ENCODE results near the gene CCT7. TPM values are rescaled to one million over a fixed set of nuclear protein-coding genes. Genes with fewer than 3 reads are reported as not detected.
A peak's percentile ranks its signal among the peaks of the same experiment; 100 is the strongest.

The CCT7 gene
- total RNA-seq, 4 donors from 2014 or later: 194 to 245 (median 212) TPM

DNA sequence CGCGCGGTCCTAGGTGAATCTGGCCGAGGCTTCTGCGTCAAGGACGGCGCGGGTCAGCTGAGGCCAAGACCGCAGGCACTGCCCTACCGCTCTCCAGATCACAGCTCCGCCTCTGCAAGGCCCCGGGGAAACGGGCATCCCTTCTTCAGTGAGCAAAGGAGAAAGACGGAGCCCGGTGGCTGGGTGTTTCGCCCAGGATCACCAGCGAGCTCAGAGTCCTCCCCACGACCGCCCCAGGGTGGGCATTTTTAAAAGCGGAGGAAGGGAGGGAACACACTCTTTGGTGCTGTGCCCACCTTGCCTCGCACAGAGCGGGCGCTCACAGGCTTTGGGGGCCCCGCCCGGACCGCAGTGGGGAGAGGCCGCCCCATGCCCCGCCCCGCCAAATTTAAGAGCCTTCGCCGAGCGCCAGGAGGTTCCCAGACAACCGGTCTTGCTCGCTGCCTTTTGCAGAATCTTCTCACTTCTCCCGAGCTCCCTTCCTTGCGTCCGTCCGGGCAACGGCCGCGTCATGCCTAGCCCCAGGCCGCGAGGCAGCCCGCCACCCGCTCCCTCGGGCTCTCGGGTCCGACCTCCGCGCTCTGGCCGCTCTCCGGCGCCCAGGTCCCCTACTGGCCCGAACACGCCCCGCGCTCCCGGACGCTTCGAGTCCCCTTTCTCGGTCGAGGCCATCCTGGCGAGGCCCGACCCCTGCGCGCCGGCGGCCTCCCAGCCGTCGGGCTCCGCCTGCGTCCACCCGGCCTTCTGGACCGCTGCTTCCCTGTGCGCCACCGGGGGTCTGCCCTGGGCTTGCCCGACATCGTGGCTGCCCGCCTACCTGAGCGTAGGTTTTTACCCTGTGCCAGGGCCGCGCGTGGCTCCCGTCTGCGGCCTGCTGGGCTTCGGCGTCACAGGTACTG is 31.7 kb upstream of the CCT7 start, which contains the start of gene NOTO:
Gene NOTO (plus strand): TSS at position 419 of the 899 bp plus-strand sequence. CDS start 93 bp downstream, at position 512.
- 2% methylated on average over 61 to 70 of the region's 87 CpGs for WGBS, 2 donors
- Histone ChIP-seq H3K4me1 (peaks cover 0 to 17% (median 4%) of the 10 kb centered on the region in 4 donors), H3K27me3 (peaks cover 3 to 85% of the 10 kb centered on the region in 2 donors), H3K27ac (no peak within 1 kb of the TSS), H3K4me3 (peak within 1 kb of the TSS in 2 of 4 donors; percentile 27 to 39), H3K9me3 (no peaks in the 10 kb centered on the region), H3K36me3 (no peaks in the 10 kb centered on the region)
- no peak for DNase-seq (ENCODE audit: low spot score in 2 of 2)
- TF ChIP-seq EP300 (IDR thresholded peaks at IDR 0.05): no peak
- TF ChIP-seq POLR2A (IDR thresholded peaks at IDR 0.05): no peak

DNA sequence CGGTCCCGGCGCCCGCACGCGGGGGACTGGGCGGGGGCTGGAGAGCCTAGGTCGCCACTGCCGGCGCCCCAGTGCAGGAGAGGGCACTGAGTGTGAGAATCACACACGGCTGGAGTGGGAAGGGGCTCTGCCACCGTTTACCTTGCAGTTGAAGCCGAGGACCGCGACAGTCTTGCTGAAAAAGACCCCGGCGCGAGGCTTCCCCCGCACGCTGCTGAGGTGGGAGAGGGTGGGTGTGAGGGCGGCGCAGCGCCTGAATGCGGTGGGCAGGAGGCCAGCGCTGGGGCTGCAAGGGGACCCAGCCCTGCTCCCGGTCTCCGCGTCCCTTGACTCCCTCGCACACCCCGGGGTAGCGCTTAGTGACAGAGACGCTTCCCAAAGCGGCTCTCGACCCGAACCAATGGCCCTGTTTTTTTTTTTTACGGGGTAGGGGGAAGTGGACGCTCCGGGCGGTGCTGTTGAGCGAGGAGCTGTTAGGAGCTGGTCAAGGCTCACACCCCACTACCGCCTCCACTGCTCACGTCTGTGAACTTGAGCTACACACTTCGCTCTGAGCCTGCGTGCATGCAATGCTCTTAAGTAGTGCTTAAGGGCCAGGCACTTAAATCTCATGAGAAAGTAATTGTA is 30.9 kb upstream of the CCT7 start:
- 4 to 5% methylated on average over 21 to 40 of the region's 44 CpGs for WGBS, 2 donors
- no peak for TF ChIP-seq POLR2A (IDR thresholded peaks at IDR 0.05)
- TF ChIP-seq EP300 (IDR thresholded peaks at IDR 0.05): no peak
- TF ChIP-seq, protein P1, sequence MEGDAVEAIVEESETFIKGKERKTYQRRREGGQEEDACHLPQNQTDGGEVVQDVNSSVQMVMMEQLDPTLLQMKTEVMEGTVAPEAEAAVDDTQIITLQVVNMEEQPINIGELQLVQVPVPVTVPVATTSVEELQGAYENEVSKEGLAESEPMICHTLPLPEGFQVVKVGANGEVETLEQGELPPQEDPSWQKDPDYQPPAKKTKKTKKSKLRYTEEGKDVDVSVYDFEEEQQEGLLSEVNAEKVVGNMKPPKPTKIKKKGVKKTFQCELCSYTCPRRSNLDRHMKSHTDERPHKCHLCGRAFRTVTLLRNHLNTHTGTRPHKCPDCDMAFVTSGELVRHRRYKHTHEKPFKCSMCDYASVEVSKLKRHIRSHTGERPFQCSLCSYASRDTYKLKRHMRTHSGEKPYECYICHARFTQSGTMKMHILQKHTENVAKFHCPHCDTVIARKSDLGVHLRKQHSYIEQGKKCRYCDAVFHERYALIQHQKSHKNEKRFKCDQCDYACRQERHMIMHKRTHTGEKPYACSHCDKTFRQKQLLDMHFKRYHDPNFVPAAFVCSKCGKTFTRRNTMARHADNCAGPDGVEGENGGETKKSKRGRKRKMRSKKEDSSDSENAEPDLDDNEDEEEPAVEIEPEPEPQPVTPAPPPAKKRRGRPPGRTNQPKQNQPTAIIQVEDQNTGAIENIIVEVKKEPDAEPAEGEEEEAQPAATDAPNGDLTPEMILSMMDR (IDR thresholded peaks at IDR 0.05): no peak
- Histone ChIP-seq H3K36me3 (no peaks in the 10 kb centered on the region), H3K9me3 (no peaks in the 10 kb centered on the region), H3K4me1 (peaks cover 0 to 17% (median 4%) of the 10 kb centered on the region in 4 donors), H3K27me3 (peaks cover 3 to 77% of the 10 kb centered on the region in 2 donors), H3K4me3 (peak overlapping the region in 2 of 4 donors; percentile 27 to 39), H3K27ac (no peak overlapping the region)
- no peak for DNase-seq (ENCODE audit: low spot score in 2 of 2)

DNA sequence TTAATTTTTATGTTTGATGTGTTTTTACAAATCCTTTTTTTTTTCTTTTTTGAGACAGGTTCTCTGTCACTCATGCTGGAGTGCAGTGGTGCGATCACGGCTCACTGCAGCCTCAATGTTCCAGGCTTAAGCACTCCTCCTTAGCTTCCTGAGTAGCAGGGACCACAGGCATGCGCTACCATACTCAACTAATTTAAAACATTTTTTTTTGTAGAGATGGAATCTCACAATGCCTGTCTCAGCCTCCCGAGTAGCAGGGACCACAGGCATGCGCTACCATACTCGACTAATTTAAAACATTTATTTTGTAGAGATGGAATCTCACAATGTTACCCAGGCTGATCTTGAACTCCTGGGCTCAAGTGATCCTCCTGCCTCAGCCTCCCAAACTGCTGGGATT is 28.5 kb upstream of the CCT7 start:
- 84 to 87% methylated on average over 6 of the region's 6 CpGs for WGBS, 2 donors
- no peak for DNase-seq (ENCODE audit: low spot score in 2 of 2)
- peaks cover 3 to 53% of the 10 kb centered on the region in 2 donors for H3K27me3 ChIP-seq

DNA sequence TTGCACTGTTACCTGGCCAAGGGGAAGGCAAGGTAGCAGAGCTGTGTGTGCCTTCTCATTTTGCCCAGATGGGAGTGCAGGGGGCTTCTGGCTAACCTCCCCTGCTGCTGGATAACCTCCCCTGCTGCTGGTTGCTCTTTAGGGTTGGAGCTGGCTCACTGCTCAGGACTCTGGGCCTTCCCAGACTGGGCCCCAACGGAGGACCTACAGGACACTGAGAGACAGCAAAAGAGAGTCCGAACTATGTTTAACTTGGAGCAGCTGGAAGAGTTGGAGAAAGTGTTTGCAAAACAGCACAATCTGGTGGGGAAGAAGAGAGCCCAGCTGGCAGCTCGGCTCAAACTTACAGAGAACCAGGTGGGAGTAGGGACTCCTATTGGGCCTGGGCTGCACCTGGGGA is 25.9 kb upstream of the CCT7 start:
- 73 to 85% methylated on average over 2 to 3 of the region's 3 CpGs for WGBS, 2 donors
- no peak overlapping the region for H3K4me3 ChIP-seq
- TF ChIP-seq EP300 (IDR thresholded peaks at IDR 0.05): no peak
- TF ChIP-seq, protein P1 (IDR thresholded peaks at IDR 0.05): no peak
- TF ChIP-seq POLR2A (IDR thresholded peaks at IDR 0.05): no peak
- no peaks in the 10 kb centered on the region for H3K36me3 ChIP-seq
- H3K27me3 ChIP-seq: peaks cover 0 to 26% of the 10 kb centered on the region in 2 donors
- H3K27ac ChIP-seq: no peak overlapping the region
- no peak for DNase-seq (ENCODE audit: low spot score in 2 of 2)
- peaks cover 0 to 17% (median 9%) of the 10 kb centered on the region in 4 donors for H3K4me1 ChIP-seq
- H3K9me3 ChIP-seq: no peaks in the 10 kb centered on the region

More for the DNA sequence above, 28.5 kb upstream of the CCT7 start:
- TF ChIP-seq POLR2A (IDR thresholded peaks at IDR 0.05) (no peak), EP300 (IDR thresholded peaks at IDR 0.05) (no peak)
- TF ChIP-seq, protein P1 (IDR thresholded peaks at IDR 0.05): no peak
- Histone ChIP-seq H3K36me3 (no peaks in the 10 kb centered on the region), H3K4me3 (no peak overlapping the region), H3K9me3 (no peaks in the 10 kb centered on the region), H3K4me1 (peaks cover 0 to 17% (median 4%) of the 10 kb centered on the region in 4 donors), H3K27ac (no peak overlapping the region)

DNA sequence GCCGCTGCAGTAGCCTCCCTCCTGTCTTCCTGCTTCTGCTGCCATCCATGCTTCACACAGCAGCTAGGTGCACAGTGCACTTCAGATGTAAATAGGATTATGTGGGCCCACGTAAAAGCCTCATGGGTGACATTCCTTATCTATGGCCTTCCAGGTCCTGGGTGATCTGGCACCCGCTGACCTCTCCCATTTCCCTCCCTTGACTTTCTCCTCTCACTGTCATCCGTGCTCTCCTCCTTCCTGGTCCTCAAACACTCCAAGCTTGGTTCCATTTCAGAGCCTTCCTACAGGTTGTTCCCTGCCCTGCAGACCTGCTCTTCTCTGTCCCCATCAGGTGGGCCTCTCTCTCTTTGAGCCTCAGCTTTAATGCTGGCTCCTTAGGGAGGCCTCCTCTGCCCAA is 24.1 kb upstream of the CCT7 start:
- Histone ChIP-seq H3K9me3 (no peaks in the 10 kb centered on the region), H3K4me1 (peaks cover 0 to 28% (median 13%) of the 10 kb centered on the region in 4 donors), H3K27me3 (peaks cover 0 to 12% of the 10 kb centered on the region in 2 donors), H3K36me3 (no peaks in the 10 kb centered on the region), H3K4me3 (no peak overlapping the region), H3K27ac (no peak overlapping the region)
- 76 to 81% methylated on average over 4 of the region's 4 CpGs for WGBS, 2 donors
- no peak for DNase-seq (ENCODE audit: low spot score in 2 of 2)
- TF ChIP-seq EP300 (IDR thresholded peaks at IDR 0.05): no peak
- TF ChIP-seq, protein P1 (IDR thresholded peaks at IDR 0.05): no peak
- no peak for TF ChIP-seq POLR2A (IDR thresholded peaks at IDR 0.05)
